Measurements from ENCODE around the gene GRAMD2B. TPM values are rescaled to one million over a fixed set of nuclear protein-coding genes. Genes with fewer than 3 reads are reported as not detected.
"Not testable (repeated sequence)": the region's sequence is repeated elsewhere in the genome, so short reads cannot be mapped to it uniquely, and the experiment has no call there.

GRAMD2B gene
- total RNA-seq, 4 donors from 2014 or later: 19.1 to 44.1 (median 36.7) TPM

DNA sequence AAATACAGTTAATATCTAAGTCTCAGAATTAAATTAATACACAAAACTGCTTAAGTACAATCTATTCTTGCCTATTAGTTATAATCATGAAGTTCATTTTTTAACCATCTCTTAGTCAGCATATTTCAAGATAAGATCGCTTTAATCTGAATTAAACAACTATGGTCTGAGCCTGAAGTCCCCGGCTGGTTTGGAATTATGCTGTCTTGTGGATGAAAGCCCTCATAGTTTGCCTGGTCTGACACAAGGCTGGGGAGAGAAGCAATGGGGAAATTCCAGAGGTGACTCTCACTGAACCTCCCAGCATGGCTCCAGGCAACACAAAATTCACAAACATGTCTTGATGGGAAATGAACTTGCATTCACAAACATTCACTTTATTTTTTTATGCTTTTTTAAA, 28.0 kb upstream of the GRAMD2B start:
- no peak for TF ChIP-seq CTCF (IDR thresholded peaks at IDR 0.05)
- ATAC-seq (ENCODE audit: low FRiP score) (no peak), DNase-seq (ENCODE audit: low spot score) (no peak)

- DNase-seq (ENCODE audit: low spot score) (no peak), ATAC-seq (ENCODE audit: low FRiP score) (no peak)
- TF ChIP-seq CTCF (IDR thresholded peaks at IDR 0.05): no peak
These were observed 27.6 kb upstream of the GRAMD2B start for GRCh38 chr5:126395605-126396004.

GRCh38 chr5:126396721-126397120, 26.5 kb upstream of the GRAMD2B start:
- not testable (repeated sequence) for ATAC-seq (ENCODE audit: low FRiP score)

GRCh38 chr5:126398791-126399190, 24.4 kb upstream of the GRAMD2B start:
- no peak for DNase-seq (ENCODE audit: low spot score)
- ATAC-seq (ENCODE audit: low FRiP score): no peak
- TF ChIP-seq CTCF (IDR thresholded peaks at IDR 0.05): no peak

More at GRCh38 chr5:126396721-126397120, 26.5 kb upstream of the GRAMD2B start:
- DNase-seq (ENCODE audit: low spot score): not testable (repeated sequence)

DNA sequence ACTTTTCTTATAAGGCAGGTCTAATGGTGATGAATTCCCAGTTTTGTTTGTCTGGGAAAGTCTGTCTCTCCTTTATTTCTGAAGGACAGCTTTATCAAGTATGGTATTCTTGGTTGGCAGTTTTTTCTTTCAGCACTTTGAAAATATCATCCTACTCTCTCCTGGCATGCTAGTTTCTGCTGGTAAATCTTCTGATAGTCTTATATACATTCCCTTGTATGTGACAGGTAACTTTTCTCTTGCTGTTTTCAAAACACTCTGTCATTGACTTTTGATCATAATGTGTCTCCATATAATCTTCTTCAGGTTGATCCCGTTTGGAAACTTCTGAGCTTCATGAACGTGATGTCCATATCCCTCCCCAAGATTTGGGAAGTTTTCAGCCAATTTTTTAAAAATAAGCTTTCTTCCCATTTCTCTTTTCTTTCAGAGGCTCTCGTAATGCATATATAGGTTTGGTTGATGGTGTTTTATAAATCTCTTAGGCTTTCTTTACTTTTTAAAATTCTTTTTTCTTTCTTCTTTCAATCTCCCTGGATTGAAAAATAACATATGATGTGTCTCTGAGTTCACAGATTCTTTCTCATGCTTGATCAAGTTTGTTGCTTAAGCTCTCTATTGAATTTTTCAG, 22.5 kb upstream of the GRAMD2B start:
- DNase-seq (ENCODE audit: low spot score): no peak
- ATAC-seq (ENCODE audit: low FRiP score): no peak
- TF ChIP-seq CTCF (IDR thresholded peaks at IDR 0.05): no peak

- no peak for TF ChIP-seq CTCF (IDR thresholded peaks at IDR 0.05)
- ATAC-seq (ENCODE audit: low FRiP score) (no peak), DNase-seq (ENCODE audit: low spot score) (no peak)
These were observed 20.3 kb upstream of the GRAMD2B start for GRCh38 chr5:126402621-126403555.

DNA sequence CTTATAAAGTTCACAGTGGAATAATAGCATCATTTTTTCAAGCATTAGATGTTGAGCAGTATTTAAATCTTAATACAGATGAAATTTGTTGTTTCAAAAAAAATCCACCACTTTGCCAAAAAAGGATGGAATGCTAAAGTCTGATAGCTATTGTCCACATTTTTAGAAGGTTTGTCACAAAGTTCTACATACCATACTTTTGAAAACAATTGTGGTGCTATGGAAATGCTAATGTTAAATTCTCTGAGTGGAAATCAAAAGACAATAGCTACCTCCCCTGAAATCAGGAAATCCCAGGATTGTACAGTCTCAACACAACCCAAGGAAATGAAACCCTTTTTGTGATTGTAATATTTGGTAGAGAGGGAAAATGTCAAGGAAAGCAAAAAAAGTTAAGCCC, 19.3 kb upstream of the GRAMD2B start:
- DNase-seq (ENCODE audit: low spot score): no peak
- no peak for TF ChIP-seq CTCF (IDR thresholded peaks at IDR 0.05)
- ATAC-seq (ENCODE audit: low FRiP score): no peak
